PC-3 (cell line): ENCODE measurements around the gene SNRPN. TPM values are rescaled to one million over a fixed set of nuclear protein-coding genes. Genes with fewer than 3 reads are reported as not detected.
"Not testable (repeated sequence)": the region's sequence is repeated elsewhere in the genome, so short reads cannot be mapped to it uniquely, and the experiment has no call there.

Experiments
- ATAC-seq: fragments of 200-7000 bp; cut with Tn5 transposase; 2 replicates; pipeline ENCODE4 v1.9.1; 2020; ENCODE audit warnings: mild to moderate bottlenecking, moderate library complexity
- BruUV-seq: library from RNA; stranded (reverse); fragments of 400-500 nt; replicated peaks from 2 replicates; lab custom pipeline; 2021; lab: Mats Ljungman, UMichigan
- CTCF ChIA-PET: fragments of 300-600 bp; sonication (Branson Sonifier 250); formaldehyde crosslinking; loops from one replicate; lab custom pipeline; 2022; ENCODE audit warnings: antibody characterized with exemption; lab: Charles Lee
- POLR2A ChIA-PET: fragments of 300-600 bp; sonication (Branson Sonifier 250); formaldehyde crosslinking; loops from one replicate; lab custom pipeline; 2022; ENCODE audit warnings: antibody characterized with exemption; ENCODE audit not compliant: unreplicated experiment; lab: Charles Lee
- DNase-seq: peaks from one replicate; pipeline ENCODE4 v3.0.0-alpha.2; 2015
- H2AFZ ChIP-seq: fragments of 300-600 bp; sonication (generic); 2 replicates; pipeline ENCODE4 v1.6.0; 2016; ENCODE audit warnings: antibody characterized with exemption, low read length
- H3F3A ChIP-seq: fragments of 300-600 bp; sonication (generic); one replicate; pipeline ENCODE4 v1.6.0; 2017; ENCODE audit warnings: antibody characterized with exemption, low read length, control low read depth, mild to moderate bottlenecking; ENCODE audit not compliant: unreplicated experiment
- H3K27ac ChIP-seq: fragments of 300-600 bp; sonication (generic); 2 replicates; pipeline ENCODE4 v1.5.1; 2016; ENCODE audit warnings: mild to moderate bottlenecking, low read length
- H3K27me3 ChIP-seq: fragments of 300-600 bp; sonication (generic); 2 replicates; pipeline ENCODE4 v1.6.1; 2016; ENCODE audit warnings: low read length, mixed read lengths
- H3K36me3 ChIP-seq: fragments of 300-600 bp; sonication (generic); 2 replicates; pipeline ENCODE4 v1.6.1; 2016; ENCODE audit warnings: low read depth, mixed run types, low read length, mixed read lengths
- H3K4me1 ChIP-seq: fragments of 300-600 bp; sonication (generic); 2 replicates; pipeline ENCODE4 v1.5.1; 2016; ENCODE audit warnings: low read length; ENCODE audit not compliant: insufficient read depth
- H3K4me2 ChIP-seq: fragments of 300-600 bp; sonication (generic); 2 replicates; pipeline ENCODE4 v1.6.0; 2016; ENCODE audit warnings: low read length
- H3K4me3 ChIP-seq: fragments of 300-600 bp; sonication (generic); 2 replicates; pipeline ENCODE4 v1.5.1; 2016; ENCODE audit warnings: mild to moderate bottlenecking, low read length, mixed read lengths
- H3K79me2 ChIP-seq: fragments of 300-600 bp; sonication (generic); 2 replicates; pipeline ENCODE4 v1.6.1; 2017; ENCODE audit warnings: low read length, mixed read lengths
- H3K9ac ChIP-seq: fragments of 300-600 bp; sonication (generic); 2 replicates; pipeline ENCODE4 v1.6.0; 2016; ENCODE audit warnings: mild to moderate bottlenecking, low read length
- H3K9me2 ChIP-seq: fragments of 300-600 bp; sonication (generic); replicated peaks from 2 replicates; pipeline ENCODE4 v1.6.1; 2016; ENCODE audit warnings: mixed run types, low read length, mixed read lengths
- H3K9me3 ChIP-seq: fragments of 300-600 bp; sonication (generic); 2 replicates; pipeline ENCODE4 v1.6.1; 2016; ENCODE audit warnings: low read length, mixed read lengths
- H4K20me1 ChIP-seq: fragments of 300-600 bp; sonication (generic); 2 replicates; pipeline ENCODE4 v1.6.1; 2016; ENCODE audit warnings: low read length, mixed read lengths
- CTCF ChIP-seq: fragments of 300-600 bp; sonication (generic); conservative IDR thresholded peaks from 2 replicates; pipeline ENCODE4 v1.5.1; 2017; ENCODE audit warnings: antibody characterized with exemption, low read depth, mild to moderate bottlenecking, low read length
- EZH2 ChIP-seq: fragments of 300-600 bp; sonication (generic); IDR thresholded peaks from one replicate; pipeline ENCODE4 v1.6.1; 2017; ENCODE audit warnings: antibody characterized with exemption, mild to moderate bottlenecking, low read length; ENCODE audit not compliant: unreplicated experiment
- EZH2phosphoT487 ChIP-seq: fragments of 300-600 bp; sonication (generic); IDR thresholded peaks from 2 replicates; pipeline ENCODE4 v1.6.1; 2018; ENCODE audit warnings: mild to moderate bottlenecking, antibody characterized with exemption, low read length, borderline replicate concordance
- intact Hi-C: fragments of 100-400 bp; cut with micrococcal nuclease; formaldehyde crosslinking; loops from 2 replicates; pipeline ENCODE4 v1.9.0; 2023
- total RNA-seq: library from RNA; depleted of rRNA; stranded (reverse); fragments of >200 nt; gene quantifications from 2 replicates; pipeline ENCODE4 v1.2.3, GENCODE V29; 2014

The SNRPN gene
- total RNA-seq, 1 experiment from 2014 or later = 139 TPM

- CTCF ChIA-PET = no interaction called here
Measured at GRCh38 chr15:24919446-24919845, 35.3 kb upstream of the SNRPN start.

GRCh38 chr15:24922781-24923180 is 32.0 kb upstream of the SNRPN start:
- DNase-seq, POLR2A ChIA-PET, BruUV-seq, H3K4me1 ChIP-seq, H3K27me3 ChIP-seq, H3K4me3 ChIP-seq, H3K36me3 ChIP-seq, H3K9ac ChIP-seq, CTCF ChIA-PET, H3K9me2 ChIP-seq, H4K20me1 ChIP-seq, H3K79me2 ChIP-seq, H3K4me2 ChIP-seq, H3K27ac ChIP-seq, H3F3A ChIP-seq, H3K9me3 ChIP-seq, H2AFZ ChIP-seq, intact Hi-C loops, ATAC-seq: not testable (repeated sequence)

More at GRCh38 chr15:24919446-24919845, 35.3 kb upstream of the SNRPN start:
- H3K79me2 ChIP-seq = no peaks in the 10 kb centered on the region
- H3K36me3 ChIP-seq = no peaks in the 10 kb centered on the region
- TF ChIP-seq EZH2 (no peak), CTCF (no peak), EZH2phosphoT487 (no peak)
- no peaks in the 10 kb centered on the region for H3K9me2 ChIP-seq
- POLR2A ChIA-PET = no interaction called here
- H3K27ac ChIP-seq = no peak overlapping the region
- intact Hi-C loops = no loop called here
- peak overlapping the region; percentile 50; the same call in 1 of the 2 replicates for H2AFZ ChIP-seq
- H3K4me2 ChIP-seq = peak overlapping the region; percentile 35
- DNase-seq (peak; percentile 58), ATAC-seq (no peak)
- no TSS peak for BruUV-seq
- no peaks in the 10 kb centered on the region for H4K20me1 ChIP-seq
- no peaks in the 10 kb centered on the region; the same call in 1 of the 2 replicates for H3K9me3 ChIP-seq
- H3K4me1 ChIP-seq = 0 out of 2 replicates have a peak, but pooled peaks cover 4% of the 10 kb centered on the region
- H3K9ac ChIP-seq = no peak overlapping the region
- no peak overlapping the region; the same call in 1 of the 2 replicates for H3K4me3 ChIP-seq
- no peaks in the 10 kb centered on the region for H3K27me3 ChIP-seq
- H3F3A ChIP-seq = no peaks in the 10 kb centered on the region

GRCh38 chr15:24924153-24924552 is 30.6 kb upstream of the SNRPN start:
- H2AFZ ChIP-seq = no peak overlapping the region
- ChIA-PET CTCF (no interaction called here), POLR2A (no interaction called here)
- no peak for DNase-seq
- no peaks in the 10 kb centered on the region for H3K27me3 ChIP-seq
- H3K9me2 ChIP-seq = no peaks in the 10 kb centered on the region
- BruUV-seq = no TSS peak
- intact Hi-C loops = no loop called here
- no peak overlapping the region for H3K9ac ChIP-seq
- no peak overlapping the region for H3K27ac ChIP-seq
- no peaks in the 10 kb centered on the region for H3K9me3 ChIP-seq
- no peak overlapping the region for H3K4me2 ChIP-seq
- no peak for ATAC-seq
- no peaks in the 10 kb centered on the region for H3F3A ChIP-seq
- no peaks in the 10 kb centered on the region for H4K20me1 ChIP-seq
- H3K4me1 ChIP-seq = 0 out of 2 replicates have a peak, but pooled peaks cover 4% of the 10 kb centered on the region
- no peaks in the 10 kb centered on the region for H3K79me2 ChIP-seq
- TF ChIP-seq EZH2phosphoT487 (no peak), EZH2 (no peak), CTCF (no peak)
- no peaks in the 10 kb centered on the region for H3K36me3 ChIP-seq
- no peak overlapping the region for H3K4me3 ChIP-seq
